Endothelial cell of umbilical vein (primary cell): ENCODE results near the gene C16orf78. TPM values are rescaled to one million over a fixed set of nuclear protein-coding genes. Genes with fewer than 3 reads are reported as not detected.

Source experiments
- BruUV-seq: library from RNA; stranded (reverse); fragments of 400-500 nt; replicated peaks from 2 replicates; lab custom pipeline; 2021; lab: Mats Ljungman, UMichigan
- CTCF ChIA-PET: fragments of 300-600, 350-600 bp; sonication (Branson Sonifier 250); formaldehyde crosslinking; loops from one replicate; lab custom pipeline; 2021; ENCODE audit warnings: antibody characterized with exemption, inconsistent platforms; lab: Charles Lee
- POLR2A ChIA-PET: fragments of 300-600, 350-600 bp; sonication (Branson Sonifier 250); formaldehyde crosslinking; loops from one replicate; lab custom pipeline; 2021; ENCODE audit warnings: antibody characterized with exemption, inconsistent platforms; lab: Charles Lee
- DNase-seq: peaks from one replicate; pipeline ENCODE4 v3.0.0-alpha.2; 2011; ENCODE audit warnings: low read depth, low spot score
- FAIRE-seq: peaks from 2 replicates; lab custom pipeline; 2011; peaks lifted over from hg19 to GRCh38; lab: Jason Lieb, UNC
- H2AFZ ChIP-seq: 2 replicates; pipeline ENCODE4 v1.6.0; 2012; ENCODE audit warnings: low read depth, low read length, control low read depth, inconsistent platforms
- H3K27ac ChIP-seq: 2 replicates; pipeline ENCODE4 v1.5.1; 2011; ENCODE audit warnings: low read depth, mild to moderate bottlenecking, control low read depth, low read length, moderate library complexity; ENCODE audit not compliant: insufficient read depth
- H3K27me3 ChIP-seq, 2 experiments: 2 replicates each; pipeline versions ENCODE4 v1.6.0 to v1.6.1; 2011; ENCODE audit warnings: low read length in 2 of 2, mixed read lengths in 1 of 2; ENCODE audit not compliant: control insufficient read depth in 2 of 2, insufficient read depth in 2 of 2
- H3K36me3 ChIP-seq, 2 experiments: 2 replicates in 1 of 2; 3 replicates in 1 of 2; pipeline ENCODE4 v1.5.1; 2011; ENCODE audit warnings: low read length in 2 of 2, mild to moderate bottlenecking in 1 of 2, moderate library complexity in 1 of 2; ENCODE audit not compliant: control insufficient read depth in 2 of 2, insufficient read depth in 2 of 2; ENCODE audit errors: extremely low read depth in 1 of 2
- H3K4me1 ChIP-seq: 3 replicates; pipeline ENCODE4 v1.5.1; 2011; ENCODE audit warnings: mild to moderate bottlenecking, low read length; ENCODE audit not compliant: control insufficient read depth, insufficient read depth; ENCODE audit errors: extremely low read depth
- H3K4me2 ChIP-seq: 2 replicates; pipeline ENCODE4 v1.6.1; 2011; ENCODE audit warnings: low read length, control low read depth, mixed read lengths; ENCODE audit not compliant: insufficient read depth
- H3K4me3 ChIP-seq, 3 experiments: fragments of 200-600 bp in 1 of 3; sonication (generic), shearing (Covaris generic) in 1 of 3; replicated peaks in 1 of 3; 2 replicates each; pipeline ENCODE4 v1.5.1; 2011 to 2016; ENCODE audit warnings: control low read depth in 3 of 3, low read length in 3 of 3, mild to moderate bottlenecking in 2 of 3, inconsistent platforms in 1 of 3, low read depth in 1 of 3, moderate library complexity in 1 of 3; ENCODE audit not compliant: insufficient read depth in 1 of 3
- H3K79me2 ChIP-seq: 2 replicates; pipeline ENCODE4 v1.6.0; 2012; ENCODE audit warnings: low read length, inconsistent platforms; ENCODE audit not compliant: control insufficient read depth, insufficient read depth
- H3K9ac ChIP-seq: replicated peaks from 2 replicates; pipeline ENCODE3; 2011; ENCODE audit warnings: low read length, control low read depth; ENCODE audit not compliant: insufficient read depth; ENCODE audit errors: extremely low read depth
- H3K9me1 ChIP-seq: replicated peaks from 3 replicates; pipeline ENCODE4 v1.6.0; 2011; ENCODE audit warnings: mild to moderate bottlenecking, low read length; ENCODE audit not compliant: control insufficient read depth, insufficient read depth; ENCODE audit errors: extremely low read depth
- H3K9me3 ChIP-seq: replicated peaks from 2 replicates; pipeline ENCODE4 v1.5.1; 2012; ENCODE audit warnings: low read length, inconsistent platforms; ENCODE audit not compliant: control insufficient read depth, insufficient read depth
- H4K20me1 ChIP-seq: replicated peaks from 2 replicates; pipeline ENCODE3; 2011; ENCODE audit warnings: mild to moderate bottlenecking, low read length; ENCODE audit not compliant: control insufficient read depth, insufficient read depth; ENCODE audit errors: extremely low read depth
- EZH2 ChIP-seq: IDR thresholded peaks from 2 replicates; pipeline ENCODE4 v1.6.1; 2012; ENCODE audit warnings: borderline replicate concordance, low read depth, mild to moderate bottlenecking, moderate library complexity, low read length, inconsistent platforms; ENCODE audit not compliant: severe bottlenecking
- GATA2 ChIP-seq: IDR thresholded peaks from 2 replicates; pipeline ENCODE4 v1.7.0; 2011; ENCODE audit warnings: low read depth, mild to moderate bottlenecking, moderate library complexity, mixed read lengths, low read length; ENCODE audit not compliant: insufficient read length, insufficient read depth
- JUN ChIP-seq: IDR thresholded peaks from 2 replicates; pipeline ENCODE4 v1.6.1; 2011; ENCODE audit warnings: borderline replicate concordance, low read depth; ENCODE audit not compliant: insufficient read length, insufficient read depth
- MYC ChIP-seq: IDR thresholded peaks from one replicate; pipeline ENCODE4 v1.6.1; 2011; ENCODE audit warnings: mild to moderate bottlenecking, low read depth, low read length
- POLR2A ChIP-seq: IDR thresholded peaks from 2 replicates; pipeline ENCODE4 v1.6.1; 2012; ENCODE audit warnings: low read depth, mild to moderate bottlenecking, control low read depth, low read length
- dilution Hi-C: fragments of 300-500 bp; cut with MboI; formaldehyde crosslinking; loops from one replicate; pipeline ENCODE4 v1.15.0; 2019; ENCODE audit warnings: low sequenced_read_pairs; ENCODE audit not compliant: extremely low pct_ligation_motif_present
- intact Hi-C: fragments of 100-400 bp; cut with micrococcal nuclease; formaldehyde crosslinking; loops from one replicate; pipeline ENCODE4 v1.10.0; 2022
- polyA plus RNA-seq, 4 experiments: library from polyadenylated mRNA; depleted of rRNA in 3 of 4; stranded (reverse) in 3 of 4; unstranded in 1 of 4; fragments of >200 nt; gene quantifications; 2 replicates each; pipeline versions ENCODE4 v1.2.1 to v1.2.3, GENCODE V29; 2011 to 2012; ENCODE audit warnings: missing spikeins in 1 of 4
- total RNA-seq: library from RNA; stranded (reverse); gene quantifications from 2 replicates; pipeline ENCODE4 v1.2.3, GENCODE V29; 2021
- TF ChIP-seq, protein P1 (sequence below), 2 donors: IDR thresholded peaks; 1 replicate in 1 of 2; 2 replicates in 1 of 2; pipeline ENCODE4 v1.5.1; 2011; ENCODE audit warnings: low read length in 2 of 2, mild to moderate bottlenecking in 2 of 2, moderate library complexity in 2 of 2, control low read depth in 1 of 2, inconsistent platforms in 1 of 2, low read depth in 1 of 2; ENCODE audit not compliant: insufficient read depth in 1 of 2; ENCODE audit errors: extremely low read depth in 1 of 2
- TF ChIP-seq, protein P2 (sequence below): IDR thresholded peaks from 2 replicates; pipeline ENCODE4 v1.6.1; 2011; ENCODE audit not compliant: insufficient read depth, insufficient read length

C16orf78 gene
- total and polyA plus RNA-seq, 2 donors (not counting 3 experiments of a cell fraction or from before 2014, with no cell fraction given) = not detected

DNA sequence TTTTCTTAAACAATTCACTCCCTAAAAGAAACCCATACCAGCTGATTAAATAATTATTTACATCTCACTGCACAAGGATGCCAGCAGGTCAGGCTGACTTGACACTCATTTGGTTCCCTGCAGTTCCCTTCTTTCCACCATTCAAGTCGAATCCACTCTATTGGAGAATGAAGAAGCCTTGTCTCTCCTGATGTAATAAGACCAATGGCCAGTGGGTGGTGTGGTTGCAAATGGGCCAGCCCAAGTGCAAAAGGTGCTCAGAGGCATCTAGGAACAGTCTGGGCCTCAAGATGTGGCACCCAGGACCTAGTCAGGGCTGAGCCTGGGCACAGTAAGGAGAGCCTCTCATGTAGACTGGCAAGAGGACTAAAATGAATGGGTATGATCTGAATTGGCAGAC, 9.3 kb downstream of the C16orf78 start:
- intact Hi-C loops (no loop called here), dilution Hi-C loops (no loop called here)
- H3K4me3 ChIP-seq = no peak overlapping the region
- H3K79me2 ChIP-seq = no peaks in the 10 kb centered on the region
- no peak overlapping the region for H3K9ac ChIP-seq
- DNase-seq = no peak
- no peak overlapping the region for H2AFZ ChIP-seq
- H3K4me2 ChIP-seq = no peak overlapping the region
- H4K20me1 ChIP-seq = no peaks in the 10 kb centered on the region
- H3K27me3 ChIP-seq = no peaks in the 10 kb centered on the region
- no peak for FAIRE-seq
- no TSS peak for BruUV-seq
- POLR2A ChIA-PET = no interaction called here
- H3K36me3 ChIP-seq = no peaks in the 10 kb centered on the region
- CTCF ChIA-PET = no interaction called here
- no peaks in the 10 kb centered on the region for H3K9me1 ChIP-seq
- no peak overlapping the region for H3K27ac ChIP-seq
- H3K4me1 ChIP-seq = no peaks in the 10 kb centered on the region
- no peaks in the 10 kb centered on the region for H3K9me3 ChIP-seq
- TF ChIP-seq JUN (no peak), GATA2 (no peak), MYC (no peak), EZH2 (no peak), POLR2A (no peak)
- TF ChIP-seq, protein P1, sequence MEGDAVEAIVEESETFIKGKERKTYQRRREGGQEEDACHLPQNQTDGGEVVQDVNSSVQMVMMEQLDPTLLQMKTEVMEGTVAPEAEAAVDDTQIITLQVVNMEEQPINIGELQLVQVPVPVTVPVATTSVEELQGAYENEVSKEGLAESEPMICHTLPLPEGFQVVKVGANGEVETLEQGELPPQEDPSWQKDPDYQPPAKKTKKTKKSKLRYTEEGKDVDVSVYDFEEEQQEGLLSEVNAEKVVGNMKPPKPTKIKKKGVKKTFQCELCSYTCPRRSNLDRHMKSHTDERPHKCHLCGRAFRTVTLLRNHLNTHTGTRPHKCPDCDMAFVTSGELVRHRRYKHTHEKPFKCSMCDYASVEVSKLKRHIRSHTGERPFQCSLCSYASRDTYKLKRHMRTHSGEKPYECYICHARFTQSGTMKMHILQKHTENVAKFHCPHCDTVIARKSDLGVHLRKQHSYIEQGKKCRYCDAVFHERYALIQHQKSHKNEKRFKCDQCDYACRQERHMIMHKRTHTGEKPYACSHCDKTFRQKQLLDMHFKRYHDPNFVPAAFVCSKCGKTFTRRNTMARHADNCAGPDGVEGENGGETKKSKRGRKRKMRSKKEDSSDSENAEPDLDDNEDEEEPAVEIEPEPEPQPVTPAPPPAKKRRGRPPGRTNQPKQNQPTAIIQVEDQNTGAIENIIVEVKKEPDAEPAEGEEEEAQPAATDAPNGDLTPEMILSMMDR (IDR thresholded peaks at IDR 0.05; ENCODE audit: extremely low read depth in 1 of 2, insufficient read depth in 1 of 2, low read depth in 1 of 2, low read length in 2 of 2) = no peak

DNA sequence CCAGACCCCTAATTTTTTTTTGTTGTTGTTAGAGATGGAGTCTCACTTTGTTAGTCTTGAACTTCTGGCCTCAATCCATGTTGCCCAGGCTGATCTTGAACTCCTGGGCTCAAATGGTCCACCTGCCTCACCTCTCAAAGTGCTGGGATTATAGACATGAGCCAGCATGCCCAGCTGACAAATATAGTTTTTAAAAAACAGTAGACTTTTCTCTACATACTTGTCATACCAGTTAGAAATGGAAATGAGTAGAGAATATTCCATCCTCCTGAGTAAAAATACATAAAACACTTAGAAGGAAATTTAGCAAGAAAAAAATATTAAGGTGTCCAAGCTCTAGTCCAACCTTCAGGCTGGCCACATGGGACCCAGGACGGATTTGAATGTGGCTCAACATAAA, 21.4 kb downstream of the C16orf78 start:
- no peak overlapping the region for H3K4me3 ChIP-seq
- H3K79me2 ChIP-seq = no peaks in the 10 kb centered on the region
- no peak for FAIRE-seq
- no peaks in the 10 kb centered on the region for H3K27me3 ChIP-seq
- H3K9me3 ChIP-seq = no peaks in the 10 kb centered on the region
- no peak overlapping the region for H3K9ac ChIP-seq
- no peak overlapping the region for H3K27ac ChIP-seq
- no peaks in the 10 kb centered on the region for H3K9me1 ChIP-seq
- no peak overlapping the region for H2AFZ ChIP-seq
- H3K36me3 ChIP-seq = no peaks in the 10 kb centered on the region
- H4K20me1 ChIP-seq = no peaks in the 10 kb centered on the region
- no peaks in the 10 kb centered on the region for H3K4me1 ChIP-seq
- dilution Hi-C loops = no loop called here
- intact Hi-C loops = no loop called here
- CTCF ChIA-PET = no interaction called here
- POLR2A ChIA-PET = no interaction called here
- BruUV-seq = no TSS peak
- no peak for DNase-seq
- H3K4me2 ChIP-seq = no peak overlapping the region
- TF ChIP-seq, protein P2, sequence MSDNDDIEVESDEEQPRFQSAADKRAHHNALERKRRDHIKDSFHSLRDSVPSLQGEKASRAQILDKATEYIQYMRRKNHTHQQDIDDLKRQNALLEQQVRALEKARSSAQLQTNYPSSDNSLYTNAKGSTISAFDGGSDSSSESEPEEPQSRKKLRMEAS = no peak
